Left cardiac atrium (tissue), 4 donors: ENCODE results near the gene TMEM143. TPM values are rescaled to one million over a fixed set of nuclear protein-coding genes. Genes with fewer than 3 reads are reported as not detected.

ENCODE experiments used
- ATAC-seq, 2 donors: fragments of 200-7000 bp; cut with Tn5 transposase; one replicate each; pipeline ENCODE4 v1.9.1; 2020; ENCODE audit warnings: mild to moderate bottlenecking in 2 of 2, moderate library complexity in 2 of 2
- DNase-seq: peaks from one replicate; pipeline ENCODE4 v3.0.0-alpha.2; 2020
- intact Hi-C, 2 donors: fragments of 100-400 bp; cut with DNase I; formaldehyde crosslinking; loops; one replicate each; pipeline versions ENCODE4 v1.14.1 to v1.15.1; 2022 to 2023
- long read RNA-seq: library from polyadenylated mRNA; unstranded; transcript quantifications from one replicate; pipeline ENCODE4 v2.0.0, GENCODE V29; 2021
- total RNA-seq, 2 donors: library from RNA; stranded (reverse); fragmentation: NEBNext Ultra II Directional; extraction: Animal tissue kit (Norgen Biotek cat#: 25700); gene quantifications; one replicate each; pipeline ENCODE4 v1.2.1, GENCODE V29; 2021
- donor health status: DM: no; HTN: yes; CAD: no.
- donor health status: DM: no; HTN: yes; CAD: no; lungs with severe emphysema.
- donor health status: DM: yes; HTN: yes; CAD: no.
- donor health status: Dilated cardiomyopathy.

The TMEM143 gene
- 10 to 100 TPM; 30.5 to 43.0 TPM for total RNA-seq
- long read RNA-seq, transcript TMEM143-201 (8 exons, 2,560 nt), result major isoform, 10 of 17 reads
- long read RNA-seq, partial matches to known transcripts, result 2 of 17 reads
- long read RNA-seq, other reads (novel, unspliced or antisense), result 2 of 17 reads

DNA sequence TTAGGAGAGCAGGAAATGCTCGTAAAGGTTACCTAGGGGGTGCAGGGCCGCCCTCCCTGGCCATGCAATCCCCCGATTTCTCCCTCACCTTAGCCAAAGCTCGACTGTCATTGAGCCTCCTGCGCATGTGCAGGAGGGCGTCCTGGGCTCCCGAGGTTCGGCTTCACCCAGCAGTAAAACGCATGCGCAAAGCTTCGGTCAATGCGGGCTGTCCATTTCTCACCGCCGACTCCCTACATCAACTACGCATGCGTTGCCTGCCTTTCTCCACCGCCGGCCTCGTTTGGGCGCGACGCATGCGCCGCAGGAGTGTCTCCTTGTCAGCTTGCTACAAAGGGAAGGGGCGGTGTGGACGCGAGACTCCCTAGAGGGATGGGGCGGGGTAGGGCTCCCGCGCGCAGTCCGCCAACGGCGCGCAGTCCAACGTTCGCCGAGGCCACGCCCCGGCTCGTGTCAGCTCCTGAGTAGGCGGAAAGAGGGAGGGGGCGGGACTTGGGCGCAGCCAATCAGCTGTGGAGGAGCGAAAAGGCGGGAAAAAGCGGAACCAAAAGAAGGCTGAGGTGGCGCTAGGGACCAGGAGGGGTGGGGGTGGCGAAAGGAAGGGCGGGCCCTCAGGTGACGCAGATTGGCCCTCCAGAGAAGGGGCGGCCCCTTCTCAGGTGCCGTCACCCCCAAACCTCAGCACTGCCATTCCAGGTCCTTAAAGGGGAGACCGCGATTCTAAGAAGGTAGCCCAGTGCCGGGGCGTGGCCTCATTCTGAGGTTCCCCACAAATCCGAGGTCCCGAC is at the start of gene TMEM143, which contains the start of gene SYNGR4:
TSS of gene TMEM143 (minus strand) at position 131 of the 788 bp plus-strand sequence. CDS start at position 111, 20 bp downstream.
TSS of gene SYNGR4 (plus strand) at position 558 of the 788 bp plus-strand sequence. CDS start 1,476 bp downstream, outside the sequence.
- ATAC-seq, result peak; percentile 96
- intact Hi-C loops, result no loop called here
- DNase-seq, result peak; percentile 99

DNA sequence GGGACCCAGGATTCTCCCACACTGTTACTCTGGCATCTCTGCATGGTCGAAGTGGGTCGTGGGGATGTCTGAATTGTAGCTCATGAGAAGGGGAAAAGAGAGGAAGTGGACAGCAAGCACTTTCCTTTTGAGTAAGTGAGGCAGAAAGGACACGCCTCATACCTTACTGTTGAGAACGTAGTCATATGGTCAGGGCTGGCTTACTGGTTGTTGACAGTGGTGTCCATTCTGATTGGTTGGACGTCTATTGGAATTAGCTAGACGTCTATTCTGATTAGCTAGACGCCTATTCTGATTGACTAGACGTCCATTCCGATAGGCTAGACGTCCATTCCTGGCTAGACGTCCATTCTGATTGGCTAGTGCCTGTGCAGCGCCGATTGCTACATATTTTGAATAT is 42.1 kb upstream of the TMEM143 start:
- DNase-seq (no peak), ATAC-seq (no peak)
- intact Hi-C loops, result no loop called here

DNA sequence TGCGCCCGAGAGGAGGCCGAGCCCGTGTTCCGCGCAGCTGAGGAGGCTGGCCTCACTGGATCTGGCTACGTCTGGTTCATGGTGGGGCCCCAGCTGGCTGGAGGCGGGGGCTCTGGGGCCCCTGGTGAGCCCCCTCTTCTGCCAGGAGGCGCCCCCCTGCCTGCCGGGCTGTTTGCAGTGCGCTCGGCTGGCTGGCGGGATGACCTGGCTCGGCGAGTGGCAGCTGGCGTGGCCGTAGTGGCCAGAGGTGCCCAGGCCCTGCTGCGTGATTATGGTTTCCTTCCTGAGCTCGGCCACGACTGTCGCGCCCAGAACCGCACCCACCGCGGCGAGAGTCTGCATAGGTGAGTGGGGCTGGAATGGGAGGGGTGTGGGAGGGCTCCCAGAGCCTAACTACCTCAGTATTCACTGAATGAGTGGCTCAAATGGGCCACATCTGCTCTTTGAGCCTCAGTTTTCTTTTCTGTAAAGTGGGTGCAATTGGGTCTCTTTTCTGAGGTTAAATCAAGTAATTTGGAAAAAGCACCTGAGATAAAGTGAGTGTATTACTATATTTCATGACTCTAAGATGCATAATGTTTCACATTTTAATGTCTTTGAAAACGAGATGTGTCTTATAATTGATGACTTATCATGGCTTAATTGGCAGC is 41.4 kb upstream of the TMEM143 start:
- no peak for DNase-seq
- intact Hi-C loops, result no loop called here
- no peak for ATAC-seq

DNA sequence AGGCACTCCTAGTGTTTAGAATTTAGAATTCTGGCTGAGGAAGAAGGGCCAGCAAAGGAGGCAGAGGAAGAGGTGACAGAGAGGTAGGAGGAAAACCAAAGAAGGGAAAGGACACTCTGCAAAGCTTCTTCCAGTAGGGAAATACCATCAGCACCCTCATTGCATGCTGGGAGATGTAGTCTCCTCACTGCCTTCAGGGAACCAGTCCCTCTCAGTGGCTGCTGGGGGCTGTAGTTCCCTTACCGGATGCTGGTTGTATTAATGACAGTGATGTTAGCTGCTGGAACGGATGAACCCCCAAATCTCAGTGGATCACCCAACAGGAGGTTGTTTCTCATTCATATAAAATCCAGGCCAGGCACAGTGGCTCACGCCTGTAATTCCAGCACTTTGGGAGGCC is 39.9 kb upstream of the TMEM143 start:
- DNase-seq (no peak), ATAC-seq (peak; percentile 21 to 71)
- intact Hi-C loops, result no loop called here

DNA sequence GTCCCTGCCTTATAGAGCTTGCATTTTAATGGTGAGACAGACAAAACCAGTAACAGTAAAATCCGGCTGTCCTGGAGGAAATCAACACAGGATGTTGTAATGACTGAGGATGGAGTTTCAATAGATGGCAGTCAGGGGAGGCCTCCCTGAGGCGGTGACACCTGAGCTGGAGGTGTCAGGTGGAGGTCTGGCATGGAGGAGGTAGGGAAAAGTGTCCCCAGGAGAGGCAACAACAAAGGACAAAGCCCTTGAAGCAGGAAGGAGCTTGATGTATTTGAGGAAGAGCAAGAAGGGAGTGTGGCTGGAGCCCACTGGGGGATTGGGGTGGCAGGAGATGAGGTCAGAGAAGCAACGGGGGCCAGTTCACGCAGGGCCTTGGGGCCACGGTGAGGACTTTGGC is 37.5 kb upstream of the TMEM143 start:
- intact Hi-C loops, result no loop called here
- DNase-seq (no peak), ATAC-seq (no peak)

DNA sequence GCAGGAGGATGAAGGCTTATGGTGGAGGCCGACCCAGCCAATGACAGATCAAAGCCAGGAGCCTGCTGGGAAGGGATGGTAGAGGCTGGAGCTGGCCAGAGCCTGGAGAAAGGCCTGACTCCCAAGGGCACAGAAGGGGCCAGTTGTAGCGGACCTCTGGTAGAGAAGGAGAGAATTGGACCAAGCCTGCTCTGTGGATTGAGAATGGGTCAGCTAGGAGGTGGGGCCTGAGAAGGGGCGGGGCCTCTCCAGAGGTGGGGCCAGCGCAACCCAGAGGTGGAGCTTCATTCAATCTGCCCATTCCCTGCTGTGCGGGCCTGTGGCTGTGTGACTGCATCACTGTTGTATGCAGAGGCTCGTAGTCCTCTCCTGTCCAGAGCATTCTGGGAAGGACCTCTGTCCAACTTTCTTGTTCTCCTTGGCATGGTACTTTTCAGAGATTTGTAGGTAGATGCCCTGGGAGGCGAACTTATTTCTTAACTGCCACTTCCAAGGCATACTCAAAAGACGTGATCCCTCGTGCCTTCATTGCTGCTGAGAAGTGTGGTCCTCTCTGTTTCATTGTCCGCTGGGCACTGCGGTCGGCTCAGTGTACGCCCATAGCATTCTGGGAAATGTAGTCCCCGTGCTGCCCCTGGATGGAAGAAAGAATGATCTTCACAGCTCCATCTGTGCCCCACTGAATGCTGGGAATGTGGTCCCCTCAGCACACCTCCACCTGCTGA is 36.4 kb upstream of the TMEM143 start:
- intact Hi-C loops, result no loop called here
- DNase-seq (peak; percentile 65), ATAC-seq (peak; percentile 62 to 76)

GRCh38 chr19:48398375-48399235 is 34.9 kb upstream of the TMEM143 start:
- DNase-seq (peak; percentile 80), ATAC-seq (peak; percentile 51 to 78)
- intact Hi-C loops, result no loop called here

- no peak for DNase-seq
- intact Hi-C loops, result no loop called here
- no peak for ATAC-seq
Measured at GRCh38 chr19:48398102-48398374, 34.3 kb upstream of the TMEM143 start.

DNA sequence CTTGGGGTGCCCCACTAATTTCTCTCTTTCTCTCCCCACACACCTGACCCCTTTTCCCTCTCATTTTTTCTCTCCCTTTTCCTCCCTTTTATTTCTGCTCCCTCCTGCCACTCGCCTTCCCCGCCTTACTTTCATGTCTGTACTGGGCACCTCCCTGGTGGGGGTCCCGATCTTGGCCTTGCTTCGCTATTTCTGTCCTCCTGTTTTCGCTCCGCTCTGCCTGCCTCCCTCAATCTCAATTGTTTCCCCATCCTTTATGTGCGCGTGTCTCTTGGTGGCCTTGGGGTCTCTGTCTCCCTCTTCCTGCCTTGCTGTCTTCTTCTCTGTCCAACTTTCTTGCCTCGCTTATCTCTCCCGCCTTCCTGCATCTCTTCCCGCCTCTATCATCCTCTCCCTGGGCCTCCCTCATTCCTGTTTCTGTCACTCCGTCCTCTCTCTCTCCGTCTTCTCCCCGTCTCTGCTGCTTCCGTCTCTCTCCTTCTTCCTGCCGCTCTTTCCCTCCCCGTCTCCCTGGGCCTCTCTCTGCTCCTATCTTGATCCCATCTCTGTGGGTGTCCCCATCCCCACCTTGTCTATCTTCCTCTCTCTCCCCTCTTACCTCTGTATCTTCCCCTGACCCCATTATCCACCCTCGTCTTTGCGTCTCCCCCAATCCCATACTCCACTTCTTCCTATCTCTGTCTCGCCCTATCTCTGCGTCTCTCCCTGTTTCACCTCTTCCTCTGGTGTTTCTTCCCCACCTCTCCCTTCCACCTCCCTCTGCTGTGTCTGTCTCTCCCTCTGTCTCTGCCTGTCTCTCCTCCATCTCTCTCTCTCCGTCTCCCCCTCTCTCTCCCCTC is 33.7 kb upstream of the TMEM143 start:
- intact Hi-C loops, result no loop called here
- ATAC-seq, result no peak
- DNase-seq, result no peak

GRCh38 chr19:48396824-48397176 is 33.1 kb upstream of the TMEM143 start:
- DNase-seq (no peak), ATAC-seq (no peak)
- intact Hi-C loops, result no loop called here

- intact Hi-C loops, result no loop called here
- no peak for DNase-seq
- ATAC-seq, result no peak
Measured at GRCh38 chr19:48396016-48396823, 32.5 kb upstream of the TMEM143 start.

GRCh38 chr19:48395499-48395898 is 31.8 kb upstream of the TMEM143 start:
- intact Hi-C loops, result no loop called here
- ATAC-seq (no peak), DNase-seq (no peak)

DNA sequence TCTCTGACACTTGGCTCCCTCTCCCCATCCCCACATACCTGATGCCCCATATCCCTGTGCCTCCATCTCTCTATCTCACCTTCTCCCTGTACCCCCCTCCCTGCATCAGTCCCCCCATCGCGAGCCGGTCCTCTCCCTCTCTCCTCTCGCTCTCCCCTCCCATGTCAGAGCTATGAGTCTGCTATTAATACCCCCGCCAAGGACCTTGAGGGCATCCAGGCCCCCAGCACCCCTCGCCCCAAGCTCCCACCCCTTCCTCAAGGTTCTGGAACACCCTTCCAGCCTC is 31.4 kb upstream of the TMEM143 start:
- no peak for DNase-seq
- intact Hi-C loops, result no loop called here

GRCh38 chr19:48394331-48395169 is 30.8 kb upstream of the TMEM143 start:
- DNase-seq (no peak), ATAC-seq (no peak)
- intact Hi-C loops, result no loop called here

More for the DNA sequence above, 31.4 kb upstream of the TMEM143 start:
- no peak for ATAC-seq

DNA sequence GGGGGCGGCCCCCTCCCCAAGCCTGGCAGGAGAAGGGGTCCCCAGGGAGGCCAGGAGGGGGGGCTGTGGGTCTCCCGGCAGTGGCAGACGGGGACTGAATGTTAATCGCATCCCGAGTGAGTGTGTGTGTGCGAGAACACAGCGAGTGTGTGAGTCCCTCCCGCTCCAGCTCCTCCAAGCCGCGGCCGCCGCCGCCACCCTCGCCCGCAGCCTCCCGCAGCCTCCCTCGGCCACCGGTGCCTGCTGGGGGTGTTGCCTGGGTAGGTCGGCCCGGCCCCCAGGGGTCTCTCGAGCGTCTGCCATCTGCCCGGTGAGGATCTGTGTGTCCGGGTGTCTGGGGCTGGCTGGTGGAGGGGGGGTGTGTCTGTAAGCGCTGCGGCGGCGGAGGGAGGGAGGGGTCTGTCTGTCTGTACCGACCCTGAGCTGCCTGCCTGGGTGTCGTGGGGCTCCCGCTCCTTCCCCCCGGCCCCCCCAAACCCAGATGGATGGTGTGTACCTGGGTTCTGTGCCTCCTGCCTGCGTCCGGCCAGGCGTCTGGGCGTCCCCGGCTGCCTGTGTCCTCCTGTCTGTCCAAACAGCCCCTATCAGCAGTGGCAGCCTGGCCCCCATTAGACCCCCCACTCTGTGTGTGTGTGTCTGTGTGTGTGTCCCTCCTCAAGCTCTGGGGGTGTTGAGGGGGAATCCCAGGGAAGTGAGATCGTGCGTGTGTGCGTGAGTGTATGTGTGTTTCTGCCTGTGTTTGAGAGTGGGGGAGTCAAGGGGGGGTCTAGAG is 30.0 kb upstream of the TMEM143 start, which contains the start of gene GRIN2D:
TSS of gene GRIN2D (plus strand) at position 110 of the 772 bp plus-strand sequence. CDS start 4,725 bp downstream, outside the sequence.
- DNase-seq, result no peak
- no peak for ATAC-seq
- intact Hi-C loops, result no loop called here
